Measurements from ENCODE around the gene DIAPH3.
A peak's percentile ranks its signal among the peaks of the same experiment; 100 is the strongest.

DIAPH3 gene

GRCh38 chr13:59771272-59771671, 392.5 kb downstream of the DIAPH3 start:
- DNase-seq (ENCODE audit: low read depth): no peak

GRCh38 chr13:59770451-59770850, 393.3 kb downstream of the DIAPH3 start:
- DNase-seq (ENCODE audit: low read depth): no peak

GRCh38 chr13:59766236-59766635, 397.5 kb downstream of the DIAPH3 start:
- DNase-seq (ENCODE audit: low read depth): no peak

- DNase-seq (ENCODE audit: low read depth): no peak
Observed at GRCh38 chr13:59755632-59756290, 408.0 kb downstream of the DIAPH3 start.

- DNase-seq (ENCODE audit: low read depth): no peak
Observed at GRCh38 chr13:59754411-59754810, 409.3 kb downstream of the DIAPH3 start.

GRCh38 chr13:59750860-59751259, 412.9 kb downstream of the DIAPH3 start:
- DNase-seq (ENCODE audit: low read depth): peak; percentile 47

- no peak for DNase-seq (ENCODE audit: low read depth)
Observed at GRCh38 chr13:59748046-59748445, 415.7 kb downstream of the DIAPH3 start.

GRCh38 chr13:59747529-59747928, 416.2 kb downstream of the DIAPH3 start:
- DNase-seq (ENCODE audit: low read depth): no peak

GRCh38 chr13:59746291-59746962, 417.3 kb downstream of the DIAPH3 start:
- peak; percentile 66 for DNase-seq (ENCODE audit: low read depth)

- no peak for DNase-seq (ENCODE audit: low read depth)
Observed at GRCh38 chr13:59745392-59745788, 418.3 kb downstream of the DIAPH3 start.

- no peak for DNase-seq (ENCODE audit: low read depth)
Observed at GRCh38 chr13:59744747-59745391, 418.9 kb downstream of the DIAPH3 start.

- DNase-seq (ENCODE audit: low read depth): no peak
Observed at GRCh38 chr13:59743195-59743594, 420.5 kb downstream of the DIAPH3 start.

GRCh38 chr13:59742467-59742866, 421.3 kb downstream of the DIAPH3 start:
- DNase-seq (ENCODE audit: low read depth): no peak

GRCh38 chr13:59738921-59739320, 424.8 kb downstream of the DIAPH3 start:
- DNase-seq (ENCODE audit: low read depth): no peak

GRCh38 chr13:59734393-59734792, 429.3 kb downstream of the DIAPH3 start:
- no peak for DNase-seq (ENCODE audit: low read depth)

- no peak for DNase-seq (ENCODE audit: low read depth)
Observed at GRCh38 chr13:59733744-59734143, 430.0 kb downstream of the DIAPH3 start.

- no peak for DNase-seq (ENCODE audit: low read depth)
Observed at GRCh38 chr13:59730026-59730425, 433.7 kb downstream of the DIAPH3 start.

GRCh38 chr13:59728896-59729545, 434.7 kb downstream of the DIAPH3 start:
- no peak for DNase-seq (ENCODE audit: low read depth)

GRCh38 chr13:59721926-59722910, 441.5 kb downstream of the DIAPH3 start:
- DNase-seq (ENCODE audit: low read depth): no peak

- DNase-seq (ENCODE audit: low read depth): no peak
Observed at GRCh38 chr13:59715611-59716010, 448.1 kb downstream of the DIAPH3 start.

GRCh38 chr13:59710996-59711701, 452.6 kb downstream of the DIAPH3 start:
- no peak for DNase-seq (ENCODE audit: low read depth)

Data from stromal cell of bone marrow (primary cell).